GM23338 (cell line): ENCODE results near the gene CREB3L2. TPM values are rescaled to one million over a fixed set of nuclear protein-coding genes. Genes with fewer than 3 reads are reported as not detected.
A peak's percentile ranks its signal among the peaks of the same experiment; 100 is the strongest.

Source experiments
- ATAC-seq: fragments of 200-7000 bp; cut with Tn5 transposase; 3 replicates; pipeline ENCODE4 v1.9.1; 2020
- DNase-seq: peaks from one replicate; pipeline ENCODE4 v3.0.0-alpha.2; 2015; ENCODE audit warnings: low spot score
- H2AFZ ChIP-seq: fragments of 200-600 bp; sonication (generic); 2 replicates; pipeline ENCODE4 v1.8.0; 2016; ENCODE audit warnings: antibody characterized with exemption, mild to moderate bottlenecking, moderate library complexity
- H3F3A ChIP-seq: fragments of 200-600 bp; sonication (generic); replicated peaks from 2 replicates; pipeline ENCODE4 v1.8.0; 2017; ENCODE audit warnings: antibody characterized with exemption, mixed run types, low read depth
- H3K27ac ChIP-seq: fragments of 200-600 bp; sonication (generic); 2 replicates; pipeline ENCODE4 v1.6.1; 2016; ENCODE audit warnings: low read depth
- H3K27me3 ChIP-seq: fragments of 200-600 bp; sonication (generic); 2 replicates; pipeline ENCODE4 v1.8.0; 2016; ENCODE audit warnings: mild to moderate bottlenecking, mixed run types, moderate library complexity; ENCODE audit not compliant: insufficient read depth
- H3K36me3 ChIP-seq: fragments of 200-600 bp; sonication (generic); 2 replicates; pipeline ENCODE4 v1.8.0; 2016; ENCODE audit warnings: mild to moderate bottlenecking; ENCODE audit not compliant: insufficient read depth
- H3K4me1 ChIP-seq: fragments of 200-600 bp; sonication (generic); 2 replicates; pipeline ENCODE4 v1.8.0; 2016; ENCODE audit warnings: mild to moderate bottlenecking, moderate library complexity; ENCODE audit not compliant: insufficient read depth
- H3K4me2 ChIP-seq: fragments of 200-600 bp; sonication (generic); 2 replicates; pipeline ENCODE4 v1.7.1; 2017; ENCODE audit warnings: mixed run types
- H3K4me3 ChIP-seq: fragments of 200-600 bp; sonication (generic); 2 replicates; pipeline ENCODE4 v1.6.1; 2016; ENCODE audit warnings: mixed run types
- H3K79me2 ChIP-seq: fragments of 200-600 bp; sonication (generic); replicated peaks from 2 replicates; pipeline ENCODE4 v1.8.0; 2017; ENCODE audit warnings: mild to moderate bottlenecking; ENCODE audit not compliant: insufficient read depth
- H3K9me2 ChIP-seq: fragments of 200-600 bp; sonication (generic); 2 replicates; pipeline ENCODE4 v1.8.0; 2017; ENCODE audit not compliant: insufficient read depth
- H4K20me1 ChIP-seq: fragments of 200-600 bp; sonication (generic); replicated peaks from 2 replicates; pipeline ENCODE4 v1.8.0; 2017; ENCODE audit warnings: mild to moderate bottlenecking; ENCODE audit not compliant: insufficient read depth
- H3K27ac Mint-ChIP-seq: 2 replicates; pipeline ENCODE4 v1.8.0; 2020; ENCODE audit warnings: inconsistent platforms, mild to moderate bottlenecking, moderate library complexity, mixed read lengths
- H3K27me3 Mint-ChIP-seq: 3 replicates; pipeline ENCODE4 v1.8.0; 2022; ENCODE audit warnings: low read depth, mild to moderate bottlenecking, moderate library complexity, mixed read lengths, inconsistent platforms; ENCODE audit not compliant: insufficient read depth, poor library complexity
- H3K36me3 Mint-ChIP-seq: 3 replicates; pipeline ENCODE4 v1.8.0; 2021; ENCODE audit warnings: low read depth, mild to moderate bottlenecking, inconsistent platforms, moderate library complexity, mixed read lengths
- H3K4me1 Mint-ChIP-seq: 3 replicates; pipeline ENCODE4 v1.8.0; 2020; ENCODE audit warnings: mild to moderate bottlenecking, inconsistent platforms, mixed read lengths
- H3K4me3 Mint-ChIP-seq: 3 replicates; pipeline ENCODE4 v1.8.0; 2021; ENCODE audit warnings: moderate library complexity, mild to moderate bottlenecking, inconsistent platforms, mixed read lengths
- H3K9me3 Mint-ChIP-seq: 3 replicates; pipeline ENCODE4 v1.8.0; 2020; ENCODE audit warnings: moderate library complexity, mild to moderate bottlenecking, inconsistent platforms, mixed read lengths
- CREB1 ChIP-seq: fragments of 250-450 bp; sonication (Bioruptor Pico); IDR thresholded peaks from 2 replicates; pipeline ENCODE4 v1.5.0; 2020; ENCODE audit warnings: low read depth, mild to moderate bottlenecking, moderate library complexity
- EZH2 ChIP-seq: fragments of 200-600 bp; sonication (generic); IDR thresholded peaks from one replicate; pipeline ENCODE4 v1.8.0; 2017; ENCODE audit warnings: antibody characterized with exemption, mild to moderate bottlenecking, low read depth; ENCODE audit not compliant: unreplicated experiment
- EZH2phosphoT487 ChIP-seq: fragments of 200-600 bp; sonication (generic); IDR thresholded peaks from one replicate; pipeline ENCODE4 v1.8.1; 2018; ENCODE audit warnings: antibody characterized with exemption; ENCODE audit not compliant: unreplicated experiment
- JUNB ChIP-seq: IDR thresholded peaks from one replicate; pipeline ENCODE4 v1.6.1; 2016; ENCODE audit warnings: antibody characterized with exemption; ENCODE audit not compliant: unreplicated experiment
- NANOG ChIP-seq: IDR thresholded peaks from 2 replicates; pipeline ENCODE4 v1.6.1; 2016; ENCODE audit warnings: antibody characterized with exemption, borderline replicate concordance
- POLR2AphosphoS5 ChIP-seq: IDR thresholded peaks from 2 replicates; pipeline ENCODE4 v1.6.1; 2016; ENCODE audit warnings: antibody characterized with exemption, low read depth
- STAT1 ChIP-seq: IDR thresholded peaks from one replicate; pipeline ENCODE4 v1.6.1; 2016; ENCODE audit warnings: antibody characterized with exemption; ENCODE audit not compliant: unreplicated experiment
- ZNF114 ChIP-seq: fragments of 250-450 bp; sonication (Bioruptor Pico); IDR thresholded peaks from 2 replicates; pipeline ENCODE4 v1.5.0; 2020; ENCODE audit warnings: mild to moderate bottlenecking, moderate library complexity
- ZNF331 ChIP-seq: fragments of 250-450 bp; sonication (Bioruptor Pico); IDR thresholded peaks from 2 replicates; pipeline ENCODE4 v1.5.0; 2020; ENCODE audit warnings: low read depth, mild to moderate bottlenecking, moderate library complexity
- polyA plus RNA-seq: library from polyadenylated mRNA; unstranded; fragments of >200 nt; fragmentation: Nextera tagmentation; extraction: Ambion mirVana; gene quantifications from 2 replicates; pipeline ENCODE4 v1.2.1, GENCODE V29; 2016
- total RNA-seq: library from RNA; depleted of rRNA; stranded (reverse); fragments of >200 nt; shearing (Covaris generic); gene quantifications from 2 replicates; pipeline ENCODE4 v1.2.3, GENCODE V29; 2014
- TF ChIP-seq, protein P1 (sequence below): fragments of 250-450 bp; sonication (Bioruptor Pico); IDR thresholded peaks from 2 replicates; pipeline ENCODE4 v1.5.0; 2020; ENCODE audit warnings: mild to moderate bottlenecking, moderate library complexity
- TF ChIP-seq, protein P2 (sequence below), 2 experiments: fragments of 200-600 bp in 1 of 2; sonication (generic) in 1 of 2; conservative IDR thresholded peaks; 2 replicates each; pipeline versions ENCODE4 v1.5.1 to v1.6.1; 2016 to 2017; ENCODE audit warnings: antibody characterized with exemption in 2 of 2, low read depth in 2 of 2, mild to moderate bottlenecking in 2 of 2, moderate library complexity in 1 of 2
- TF ChIP-seq, protein P3 (sequence below): IDR thresholded peaks from one replicate; pipeline ENCODE4 v1.6.1; 2018; ENCODE audit warnings: antibody characterized with exemption; ENCODE audit not compliant: unreplicated experiment
- TF ChIP-seq, protein P4 (sequence below): IDR thresholded peaks from 2 replicates; pipeline ENCODE4 v1.6.1; 2016; ENCODE audit warnings: antibody characterized with exemption

Gene CREB3L2
- total and polyA plus RNA-seq, 2 experiments from 2014 or later: 14.5 to 27.1 TPM

DNA sequence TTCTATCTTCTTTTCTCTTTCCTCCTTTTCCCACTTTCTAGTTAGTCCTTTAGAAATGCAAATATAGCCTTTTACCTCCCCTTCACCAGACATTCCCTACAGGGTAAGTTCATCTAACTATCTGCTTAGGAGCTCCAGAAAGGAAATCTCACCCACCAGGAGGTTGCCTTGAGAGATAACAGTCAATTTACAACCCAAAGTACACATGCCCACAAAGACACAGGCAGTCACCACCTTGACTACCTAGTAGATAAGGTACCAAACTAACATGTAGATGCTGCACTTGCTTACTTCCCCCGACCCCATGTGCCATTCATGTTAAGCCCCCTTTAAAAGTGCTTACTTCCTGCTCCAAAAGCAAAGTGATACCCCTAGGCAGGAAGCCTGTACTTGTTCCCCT lies 12.8 kb upstream of the CREB3L2 start:
- H3K4me1 Mint-ChIP-seq: peaks cover 11% of the 10 kb centered on the region
- no peak for DNase-seq

More for the DNA sequence above, 12.8 kb upstream of the CREB3L2 start:
- H3K36me3 Mint-ChIP-seq: no peaks in the 10 kb centered on the region
- peaks cover 7% of the 10 kb centered on the region for H3K27me3 Mint-ChIP-seq
- Histone ChIP-seq H4K20me1 (no peaks in the 10 kb centered on the region), H3K9me2 (no peaks in the 10 kb centered on the region), H3K27ac (no peak overlapping the region), H3K27me3 (no peaks in the 10 kb centered on the region), H3K4me1 (peaks cover 40% of the 10 kb centered on the region), H3F3A (0 out of 2 replicates have a peak, but pooled peaks cover 3% of the 10 kb centered on the region), H2AFZ (no peak overlapping the region), H3K4me3 (no peak overlapping the region), H3K79me2 (no peaks in the 10 kb centered on the region), H3K36me3 (no peaks in the 10 kb centered on the region), H3K4me2 (no peak overlapping the region)
- no peak overlapping the region for H3K27ac Mint-ChIP-seq
- H3K4me3 Mint-ChIP-seq: no peak overlapping the region
- TF ChIP-seq, protein P1, sequence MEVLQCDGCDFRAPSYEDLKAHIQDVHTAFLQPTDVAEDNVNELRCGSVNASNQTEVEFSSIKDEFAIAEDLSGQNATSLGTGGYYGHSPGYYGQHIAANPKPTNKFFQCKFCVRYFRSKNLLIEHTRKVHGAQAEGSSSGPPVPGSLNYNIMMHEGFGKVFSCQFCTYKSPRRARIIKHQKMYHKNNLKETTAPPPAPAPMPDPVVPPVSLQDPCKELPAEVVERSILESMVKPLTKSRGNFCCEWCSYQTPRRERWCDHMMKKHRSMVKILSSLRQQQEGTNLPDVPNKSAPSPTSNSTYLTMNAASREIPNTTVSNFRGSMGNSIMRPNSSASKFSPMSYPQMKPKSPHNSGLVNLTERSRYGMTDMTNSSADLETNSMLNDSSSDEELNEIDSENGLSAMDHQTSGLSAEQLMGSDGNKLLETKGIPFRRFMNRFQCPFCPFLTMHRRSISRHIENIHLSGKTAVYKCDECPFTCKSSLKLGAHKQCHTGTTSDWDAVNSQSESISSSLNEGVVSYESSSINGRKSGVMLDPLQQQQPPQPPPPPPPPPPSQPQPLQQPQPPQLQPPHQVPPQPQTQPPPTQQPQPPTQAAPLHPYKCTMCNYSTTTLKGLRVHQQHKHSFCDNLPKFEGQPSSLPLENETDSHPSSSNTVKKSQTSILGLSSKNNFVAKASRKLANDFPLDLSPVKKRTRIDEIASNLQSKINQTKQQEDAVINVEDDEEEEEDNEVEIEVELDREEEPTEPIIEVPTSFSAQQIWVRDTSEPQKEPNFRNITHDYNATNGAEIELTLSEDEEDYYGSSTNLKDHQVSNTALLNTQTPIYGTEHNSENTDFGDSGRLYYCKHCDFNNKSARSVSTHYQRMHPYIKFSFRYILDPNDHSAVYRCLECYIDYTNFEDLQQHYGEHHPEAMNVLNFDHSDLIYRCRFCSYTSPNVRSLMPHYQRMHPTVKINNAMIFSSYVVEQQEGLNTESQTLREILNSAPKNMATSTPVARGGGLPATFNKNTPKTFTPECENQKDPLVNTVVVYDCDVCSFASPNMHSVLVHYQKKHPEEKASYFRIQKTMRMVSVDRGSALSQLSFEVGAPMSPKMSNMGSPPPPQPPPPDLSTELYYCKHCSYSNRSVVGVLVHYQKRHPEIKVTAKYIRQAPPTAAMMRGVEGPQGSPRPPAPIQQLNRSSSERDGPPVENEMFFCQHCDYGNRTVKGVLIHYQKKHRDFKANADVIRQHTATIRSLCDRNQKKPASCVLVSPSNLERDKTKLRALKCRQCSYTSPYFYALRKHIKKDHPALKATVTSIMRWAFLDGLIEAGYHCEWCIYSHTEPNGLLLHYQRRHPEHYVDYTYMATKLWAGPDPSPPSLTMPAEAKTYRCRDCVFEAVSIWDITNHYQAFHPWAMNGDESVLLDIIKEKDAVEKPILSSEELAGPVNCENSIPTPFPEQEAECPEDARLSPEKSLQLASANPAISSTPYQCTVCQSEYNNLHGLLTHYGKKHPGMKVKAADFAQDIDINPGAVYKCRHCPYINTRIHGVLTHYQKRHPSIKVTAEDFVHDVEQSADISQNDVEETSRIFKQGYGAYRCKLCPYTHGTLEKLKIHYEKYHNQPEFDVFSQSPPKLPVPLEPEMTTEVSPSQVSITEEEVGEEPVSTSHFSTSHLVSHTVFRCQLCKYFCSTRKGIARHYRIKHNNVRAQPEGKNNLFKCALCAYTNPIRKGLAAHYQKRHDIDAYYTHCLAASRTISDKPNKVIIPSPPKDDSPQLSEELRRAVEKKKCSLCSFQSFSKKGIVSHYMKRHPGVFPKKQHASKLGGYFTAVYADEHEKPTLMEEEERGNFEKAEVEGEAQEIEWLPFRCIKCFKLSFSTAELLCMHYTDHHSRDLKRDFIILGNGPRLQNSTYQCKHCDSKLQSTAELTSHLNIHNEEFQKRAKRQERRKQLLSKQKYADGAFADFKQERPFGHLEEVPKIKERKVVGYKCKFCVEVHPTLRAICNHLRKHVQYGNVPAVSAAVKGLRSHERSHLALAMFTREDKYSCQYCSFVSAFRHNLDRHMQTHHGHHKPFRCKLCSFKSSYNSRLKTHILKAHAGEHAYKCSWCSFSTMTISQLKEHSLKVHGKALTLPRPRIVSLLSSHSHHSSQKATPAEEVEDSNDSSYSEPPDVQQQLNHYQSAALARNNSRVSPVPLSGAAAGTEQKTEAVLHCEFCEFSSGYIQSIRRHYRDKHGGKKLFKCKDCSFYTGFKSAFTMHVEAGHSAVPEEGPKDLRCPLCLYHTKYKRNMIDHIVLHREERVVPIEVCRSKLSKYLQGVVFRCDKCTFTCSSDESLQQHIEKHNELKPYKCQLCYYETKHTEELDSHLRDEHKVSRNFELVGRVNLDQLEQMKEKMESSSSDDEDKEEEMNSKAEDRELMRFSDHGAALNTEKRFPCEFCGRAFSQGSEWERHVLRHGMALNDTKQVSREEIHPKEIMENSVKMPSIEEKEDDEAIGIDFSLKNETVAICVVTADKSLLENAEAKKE (CRISPR knock-in tag): no peak
- no peak for TF ChIP-seq EZH2
- no peak for TF ChIP-seq CREB1 (CRISPR knock-in tag)
- TF ChIP-seq STAT1: no peak
- no peak for TF ChIP-seq ZNF114 (CRISPR knock-in tag)
- TF ChIP-seq, protein P2, sequence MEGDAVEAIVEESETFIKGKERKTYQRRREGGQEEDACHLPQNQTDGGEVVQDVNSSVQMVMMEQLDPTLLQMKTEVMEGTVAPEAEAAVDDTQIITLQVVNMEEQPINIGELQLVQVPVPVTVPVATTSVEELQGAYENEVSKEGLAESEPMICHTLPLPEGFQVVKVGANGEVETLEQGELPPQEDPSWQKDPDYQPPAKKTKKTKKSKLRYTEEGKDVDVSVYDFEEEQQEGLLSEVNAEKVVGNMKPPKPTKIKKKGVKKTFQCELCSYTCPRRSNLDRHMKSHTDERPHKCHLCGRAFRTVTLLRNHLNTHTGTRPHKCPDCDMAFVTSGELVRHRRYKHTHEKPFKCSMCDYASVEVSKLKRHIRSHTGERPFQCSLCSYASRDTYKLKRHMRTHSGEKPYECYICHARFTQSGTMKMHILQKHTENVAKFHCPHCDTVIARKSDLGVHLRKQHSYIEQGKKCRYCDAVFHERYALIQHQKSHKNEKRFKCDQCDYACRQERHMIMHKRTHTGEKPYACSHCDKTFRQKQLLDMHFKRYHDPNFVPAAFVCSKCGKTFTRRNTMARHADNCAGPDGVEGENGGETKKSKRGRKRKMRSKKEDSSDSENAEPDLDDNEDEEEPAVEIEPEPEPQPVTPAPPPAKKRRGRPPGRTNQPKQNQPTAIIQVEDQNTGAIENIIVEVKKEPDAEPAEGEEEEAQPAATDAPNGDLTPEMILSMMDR (conservative IDR thresholded peaks at IDR 0.05; ENCODE audit: low read depth in 2 of 2): no peak
- TF ChIP-seq, protein P3, sequence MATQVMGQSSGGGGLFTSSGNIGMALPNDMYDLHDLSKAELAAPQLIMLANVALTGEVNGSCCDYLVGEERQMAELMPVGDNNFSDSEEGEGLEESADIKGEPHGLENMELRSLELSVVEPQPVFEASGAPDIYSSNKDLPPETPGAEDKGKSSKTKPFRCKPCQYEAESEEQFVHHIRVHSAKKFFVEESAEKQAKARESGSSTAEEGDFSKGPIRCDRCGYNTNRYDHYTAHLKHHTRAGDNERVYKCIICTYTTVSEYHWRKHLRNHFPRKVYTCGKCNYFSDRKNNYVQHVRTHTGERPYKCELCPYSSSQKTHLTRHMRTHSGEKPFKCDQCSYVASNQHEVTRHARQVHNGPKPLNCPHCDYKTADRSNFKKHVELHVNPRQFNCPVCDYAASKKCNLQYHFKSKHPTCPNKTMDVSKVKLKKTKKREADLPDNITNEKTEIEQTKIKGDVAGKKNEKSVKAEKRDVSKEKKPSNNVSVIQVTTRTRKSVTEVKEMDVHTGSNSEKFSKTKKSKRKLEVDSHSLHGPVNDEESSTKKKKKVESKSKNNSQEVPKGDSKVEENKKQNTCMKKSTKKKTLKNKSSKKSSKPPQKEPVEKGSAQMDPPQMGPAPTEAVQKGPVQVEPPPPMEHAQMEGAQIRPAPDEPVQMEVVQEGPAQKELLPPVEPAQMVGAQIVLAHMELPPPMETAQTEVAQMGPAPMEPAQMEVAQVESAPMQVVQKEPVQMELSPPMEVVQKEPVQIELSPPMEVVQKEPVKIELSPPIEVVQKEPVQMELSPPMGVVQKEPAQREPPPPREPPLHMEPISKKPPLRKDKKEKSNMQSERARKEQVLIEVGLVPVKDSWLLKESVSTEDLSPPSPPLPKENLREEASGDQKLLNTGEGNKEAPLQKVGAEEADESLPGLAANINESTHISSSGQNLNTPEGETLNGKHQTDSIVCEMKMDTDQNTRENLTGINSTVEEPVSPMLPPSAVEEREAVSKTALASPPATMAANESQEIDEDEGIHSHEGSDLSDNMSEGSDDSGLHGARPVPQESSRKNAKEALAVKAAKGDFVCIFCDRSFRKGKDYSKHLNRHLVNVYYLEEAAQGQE: no peak
- no peak for TF ChIP-seq ZNF331 (CRISPR knock-in tag)
- TF ChIP-seq EZH2phosphoT487: no peak
- TF ChIP-seq, protein P4, sequence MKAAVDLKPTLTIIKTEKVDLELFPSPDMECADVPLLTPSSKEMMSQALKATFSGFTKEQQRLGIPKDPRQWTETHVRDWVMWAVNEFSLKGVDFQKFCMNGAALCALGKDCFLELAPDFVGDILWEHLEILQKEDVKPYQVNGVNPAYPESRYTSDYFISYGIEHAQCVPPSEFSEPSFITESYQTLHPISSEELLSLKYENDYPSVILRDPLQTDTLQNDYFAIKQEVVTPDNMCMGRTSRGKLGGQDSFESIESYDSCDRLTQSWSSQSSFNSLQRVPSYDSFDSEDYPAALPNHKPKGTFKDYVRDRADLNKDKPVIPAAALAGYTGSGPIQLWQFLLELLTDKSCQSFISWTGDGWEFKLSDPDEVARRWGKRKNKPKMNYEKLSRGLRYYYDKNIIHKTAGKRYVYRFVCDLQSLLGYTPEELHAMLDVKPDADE: no peak
- TF ChIP-seq POLR2AphosphoS5: no peak
- TF ChIP-seq NANOG: no peak
- TF ChIP-seq JUNB: no peak
- no peaks in the 10 kb centered on the region; the same call in 2 of the 3 replicates for H3K9me3 Mint-ChIP-seq
- ATAC-seq: peak; percentile 40; the same call in 1 of the 3 replicates
